GM12865 (cell line): ENCODE results near the gene PFKFB3.
"Not testable (repeated sequence)": the region's sequence is repeated elsewhere in the genome, so short reads cannot be mapped to it uniquely, and the experiment has no call there.

Experiments
- DNase-seq: peaks from one replicate; pipeline ENCODE4 v3.0.0; 2010; ENCODE audit warnings: low read depth
- H3K4me3 ChIP-seq: 2 replicates; pipeline ENCODE4 v1.5.1; 2011; ENCODE audit warnings: mild to moderate bottlenecking, low read depth, low read length, control low read depth
- CTCF ChIP-seq: IDR thresholded peaks from 2 replicates; pipeline ENCODE4 v1.5.1; 2011; ENCODE audit warnings: low read length, control low read depth, low read depth, inconsistent platforms; ENCODE audit not compliant: insufficient read depth; ENCODE audit errors: missing control alignments

The PFKFB3 gene

DNA sequence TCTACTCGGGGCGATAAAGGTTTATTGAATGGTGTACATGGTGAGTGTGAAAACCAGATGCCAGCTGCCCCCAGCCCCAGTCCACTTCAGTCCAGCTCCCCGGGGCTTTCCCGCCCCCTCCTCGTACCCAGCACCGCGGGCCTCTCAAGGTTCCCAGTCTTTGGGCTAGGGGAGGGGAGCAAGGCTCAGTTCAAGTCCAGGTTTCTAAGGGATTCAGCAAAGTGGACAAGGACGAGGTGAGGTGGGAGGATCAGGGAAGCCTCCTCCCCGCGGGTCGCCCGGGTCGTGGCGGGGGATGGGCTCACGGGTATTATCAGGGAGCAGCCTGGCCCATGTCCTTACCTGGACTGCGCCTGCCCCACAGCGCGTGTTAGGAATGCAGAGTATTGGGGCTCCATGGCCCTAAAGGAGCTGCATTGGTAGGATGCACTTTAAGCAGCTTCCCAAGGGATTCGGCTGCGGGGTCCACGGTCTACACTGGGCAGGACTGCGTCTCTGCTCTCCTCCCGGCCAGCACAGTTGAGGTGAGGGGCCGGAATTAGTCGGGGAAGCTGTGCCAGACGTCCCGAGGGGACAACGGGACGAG lies 541 bp upstream of the PFKFB3 start:
- DNase-seq = no peak
- no peak for TF ChIP-seq CTCF
- peak overlapping the region; percentile 66 for H3K4me3 ChIP-seq

DNA sequence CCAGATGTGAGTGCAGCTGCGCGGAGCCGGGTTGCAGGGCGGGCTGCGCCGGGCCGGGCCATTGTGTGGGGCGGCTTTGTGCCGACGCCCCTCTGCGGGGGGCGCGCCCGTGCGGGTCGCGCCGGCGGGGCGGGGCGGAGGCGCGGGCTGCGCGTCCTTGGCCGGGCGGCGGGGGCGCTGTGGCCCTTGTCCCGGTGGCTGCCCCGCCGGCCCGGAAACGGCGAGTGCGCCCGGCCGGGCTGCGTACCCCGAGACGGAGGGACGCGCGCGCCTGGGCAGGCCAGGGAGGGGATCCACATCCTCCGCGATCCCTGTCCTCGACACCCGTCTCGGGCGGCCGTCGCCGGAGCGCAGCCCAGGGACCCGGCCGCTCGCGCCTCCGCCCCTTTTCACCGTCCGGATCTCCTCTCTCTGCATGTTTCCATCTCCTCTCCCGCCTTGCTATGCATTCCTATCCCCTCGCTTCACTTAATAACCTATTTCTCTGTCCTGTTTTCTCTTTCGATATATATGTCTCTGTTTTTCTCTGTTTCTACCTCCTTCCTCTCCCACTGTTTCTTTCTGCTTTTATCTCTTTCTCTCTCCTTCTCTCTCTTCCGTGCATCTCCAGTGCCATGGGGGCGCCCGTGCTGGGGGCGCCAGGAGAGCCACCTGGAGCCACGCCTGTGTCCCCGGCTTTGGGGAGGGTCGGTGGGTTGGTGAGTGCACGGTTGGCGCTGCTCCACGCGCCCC lies 765 bp downstream of the PFKFB3 start:
- peak; percentile 69 for DNase-seq
- peak; percentile 51 for TF ChIP-seq CTCF
- peak overlapping the region; percentile 66 for H3K4me3 ChIP-seq

DNA sequence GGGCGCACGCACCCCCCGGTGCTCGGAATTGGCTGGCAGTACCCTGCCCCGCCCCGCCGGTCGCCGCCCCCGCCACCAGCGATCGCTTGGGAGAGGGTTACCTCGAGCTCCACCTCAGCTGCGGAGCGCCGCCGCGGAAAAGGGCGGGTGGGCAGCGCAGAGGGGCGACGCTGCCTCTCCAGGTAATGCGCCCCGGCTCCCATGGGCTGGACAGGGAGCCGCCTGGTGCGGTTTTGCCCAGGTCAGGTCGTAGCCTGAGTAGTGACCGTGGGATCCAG lies 1.3 kb downstream of the PFKFB3 start:
- no peak for TF ChIP-seq CTCF
- DNase-seq = peak; percentile 17

DNA sequence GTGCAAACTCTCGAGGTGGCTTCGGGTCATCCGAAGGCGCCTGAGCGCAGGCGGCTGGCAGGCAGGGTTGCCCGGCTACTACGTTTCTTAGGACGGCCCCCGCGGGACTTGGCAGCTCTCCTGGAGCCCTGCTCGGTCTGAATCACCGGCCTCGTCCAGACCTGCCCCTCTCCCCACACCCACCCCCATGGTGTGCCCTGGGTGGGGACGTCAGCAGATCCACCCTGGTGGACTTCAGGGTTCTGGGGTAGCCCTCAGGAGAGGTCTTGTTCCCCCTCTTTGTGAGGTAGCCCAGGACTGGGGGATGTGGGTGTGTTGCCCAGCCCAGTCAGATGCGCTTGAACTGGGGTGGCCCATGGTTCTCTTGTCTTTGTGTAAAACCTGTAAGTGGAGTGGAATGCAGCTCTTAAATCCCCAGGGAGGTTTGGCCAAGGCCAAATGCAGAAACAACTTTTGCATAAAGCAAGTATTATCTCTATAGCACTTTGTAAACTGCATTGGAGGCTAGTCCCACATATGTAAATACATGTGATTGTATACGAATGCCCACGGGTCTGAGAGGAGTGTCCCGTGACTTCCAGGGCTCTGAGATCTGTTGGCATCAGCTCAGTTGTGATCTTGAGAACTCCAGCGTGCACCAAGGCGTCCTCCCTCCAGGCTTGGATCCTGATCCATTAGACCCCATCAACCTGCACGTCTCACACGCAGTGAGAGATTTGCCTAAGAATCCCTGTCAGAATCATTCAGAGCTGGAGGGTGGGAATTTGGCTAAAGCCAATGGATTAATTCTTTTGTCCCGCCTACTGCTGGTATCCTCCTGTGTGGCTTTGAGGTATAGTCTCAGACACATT lies 1.8 kb downstream of the PFKFB3 start:
- DNase-seq = peak; percentile 31
- no peak for TF ChIP-seq CTCF

More for the DNA sequence above, 1.3 kb downstream of the PFKFB3 start:
- peak overlapping the region; percentile 66 for H3K4me3 ChIP-seq

GRCh38 chr10:6206486-6206885 lies 3.8 kb downstream of the PFKFB3 start:
- not testable (repeated sequence) for H3K4me3 ChIP-seq, DNase-seq

More for the DNA sequence above, 1.8 kb downstream of the PFKFB3 start:
- H3K4me3 ChIP-seq = peak overlapping the region; percentile 66

DNA sequence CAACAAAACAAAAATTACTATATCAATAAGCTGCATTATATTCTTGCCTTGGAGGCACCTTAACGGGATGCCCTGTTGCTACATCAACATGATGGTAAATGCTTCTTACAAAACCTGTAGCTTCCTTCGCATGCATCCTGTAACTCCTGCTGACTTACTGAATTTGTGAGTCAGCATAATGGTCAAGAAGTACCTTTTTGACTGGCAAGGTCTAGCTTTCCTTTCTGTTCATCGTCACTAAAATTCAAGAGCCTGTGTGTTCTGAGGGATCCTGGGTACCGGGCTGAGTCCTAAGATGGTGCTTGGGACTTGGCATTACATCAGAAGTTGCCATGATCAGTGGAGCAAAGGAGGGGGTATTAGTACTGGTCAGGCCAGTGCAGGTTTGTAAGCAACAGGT lies 4.9 kb downstream of the PFKFB3 start:
- H3K4me3 ChIP-seq = no peak overlapping the region
- no peak for TF ChIP-seq CTCF
- no peak for DNase-seq

GRCh38 chr10:6208799-6209235 lies 6.1 kb downstream of the PFKFB3 start:
- DNase-seq = no peak
- H3K4me3 ChIP-seq = no peak overlapping the region
- TF ChIP-seq CTCF = no peak
